ENCODE measurements around the gene CEP112.

The CEP112 gene

GRCh38 chr17:65670667-65671371 is 521.1 kb downstream of the CEP112 start:
- no peak for DNase-seq

- no peak for DNase-seq
Observed at GRCh38 chr17:65668211-65668610, 523.7 kb downstream of the CEP112 start.

DNA sequence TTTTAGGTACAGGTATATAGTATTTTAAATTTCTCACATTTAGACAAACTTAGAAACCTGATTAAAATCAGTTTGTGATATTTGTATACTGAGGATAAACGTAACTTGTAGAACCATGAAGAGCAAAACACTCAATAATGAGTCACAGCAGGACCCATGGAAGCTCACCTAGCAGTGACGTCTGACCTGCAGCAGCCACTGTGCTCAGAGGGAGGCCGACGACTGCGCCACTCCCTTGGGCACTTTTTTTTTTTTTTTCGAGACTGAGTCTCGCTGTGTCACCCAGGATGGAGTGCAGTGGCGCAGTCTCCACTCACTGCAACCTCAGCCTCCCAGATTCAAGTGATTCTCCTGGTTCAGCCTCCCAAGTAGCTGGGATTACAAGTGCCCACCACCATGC is 524.3 kb downstream of the CEP112 start:
- DNase-seq: no peak

- no peak for DNase-seq
Observed at GRCh38 chr17:65666876-65667321, 525.0 kb downstream of the CEP112 start.

DNA sequence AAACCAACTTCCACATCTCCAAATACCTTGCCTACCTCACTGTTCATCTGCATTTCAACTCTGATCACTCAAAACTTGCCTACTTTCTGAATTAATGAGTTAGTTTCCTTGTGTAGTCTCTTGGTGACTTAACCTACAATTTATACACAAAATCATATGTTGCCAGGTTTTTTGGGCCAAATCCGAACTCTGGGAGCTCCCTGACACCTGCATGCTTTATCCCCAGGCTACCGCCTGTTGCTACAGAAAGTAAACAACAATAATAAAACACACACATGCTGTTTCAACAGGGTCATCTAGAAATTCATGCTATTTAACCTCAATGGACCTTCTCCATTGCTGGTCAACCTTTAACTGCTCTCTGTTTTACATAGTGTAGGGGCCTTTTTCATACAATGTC is 526.0 kb downstream of the CEP112 start:
- no peak for DNase-seq

- no peak for DNase-seq
Observed at GRCh38 chr17:65664696-65665095, 527.2 kb downstream of the CEP112 start.

DNA sequence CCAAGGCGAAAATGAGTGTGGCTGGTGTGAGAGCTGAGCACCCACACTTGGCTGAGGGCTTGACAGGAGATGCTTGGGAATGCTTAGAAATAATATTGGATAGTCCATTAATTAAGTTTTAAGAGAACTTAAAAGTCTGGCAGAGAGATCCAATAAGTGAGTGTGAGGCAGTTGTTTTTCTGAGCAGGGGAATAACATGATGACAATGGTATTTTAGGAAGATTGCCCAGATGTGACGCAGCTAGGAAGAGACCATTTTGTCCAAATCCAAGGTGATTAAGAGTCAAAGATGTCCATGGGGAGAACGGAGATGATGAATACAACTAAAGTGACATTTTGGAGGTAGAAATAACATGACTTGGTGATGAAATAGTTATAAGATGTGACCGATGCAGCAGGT is 527.7 kb downstream of the CEP112 start:
- no peak for DNase-seq

- no peak for DNase-seq
Observed at GRCh38 chr17:65662196-65662595, 529.7 kb downstream of the CEP112 start.

DNA sequence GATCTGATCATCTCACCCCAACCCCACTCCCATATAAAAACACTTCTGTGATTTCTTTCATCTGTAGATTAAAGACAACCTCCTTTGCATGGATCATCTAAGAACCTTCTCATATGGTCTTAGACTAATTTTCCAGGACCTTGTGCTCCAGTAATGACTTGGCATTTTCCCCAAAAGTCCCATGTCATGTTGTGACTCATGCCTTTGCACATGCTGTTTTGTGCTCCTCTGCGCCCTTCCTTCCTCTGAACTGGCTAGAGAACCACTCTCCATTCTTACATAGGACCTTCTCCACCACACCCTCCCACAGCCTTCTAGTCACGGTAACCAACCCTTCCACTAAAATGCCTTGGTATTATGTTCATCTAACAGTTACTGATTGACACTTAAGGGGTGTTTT is 531.0 kb downstream of the CEP112 start:
- DNase-seq: no peak

DNA sequence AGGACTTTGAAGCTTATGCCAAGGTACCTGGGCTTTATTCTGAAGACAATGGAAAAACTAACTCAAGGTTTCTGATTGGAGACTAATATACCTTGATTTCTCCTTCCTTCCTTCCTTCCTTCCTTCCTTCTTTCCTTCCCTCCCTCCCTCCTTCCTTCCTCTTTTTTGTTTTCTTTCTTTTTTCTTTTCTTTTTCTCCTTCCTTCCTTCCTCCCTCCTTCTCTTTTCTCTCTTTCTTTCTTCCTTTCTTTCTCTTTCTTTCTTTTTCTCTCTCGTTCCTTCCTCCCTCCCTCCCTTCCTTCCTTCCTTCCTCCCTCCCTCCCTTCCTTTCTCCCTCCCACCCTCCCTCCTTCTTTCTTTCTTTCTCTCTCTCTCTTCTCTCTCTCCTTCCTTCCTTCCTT is 531.9 kb downstream of the CEP112 start:
- no peak for DNase-seq

DNA sequence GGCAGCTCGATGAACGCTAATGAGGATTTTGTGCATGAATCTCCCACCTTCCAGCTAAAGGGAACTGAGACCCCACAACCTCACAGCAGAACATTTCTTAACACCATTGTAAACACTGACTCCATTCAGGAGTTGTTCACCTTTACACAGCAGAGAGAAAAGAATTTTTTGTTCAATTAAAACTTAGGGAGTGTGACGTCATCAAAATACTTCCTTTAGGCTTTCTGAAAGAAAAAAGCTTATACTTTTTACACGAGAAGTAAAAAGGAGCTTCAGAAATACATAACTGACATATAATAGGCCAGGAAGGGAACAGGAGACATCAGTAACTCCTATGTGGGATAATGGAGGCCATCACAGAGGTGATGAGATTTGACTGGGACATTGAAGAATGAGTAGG is 532.4 kb downstream of the CEP112 start:
- no peak for DNase-seq

DNA sequence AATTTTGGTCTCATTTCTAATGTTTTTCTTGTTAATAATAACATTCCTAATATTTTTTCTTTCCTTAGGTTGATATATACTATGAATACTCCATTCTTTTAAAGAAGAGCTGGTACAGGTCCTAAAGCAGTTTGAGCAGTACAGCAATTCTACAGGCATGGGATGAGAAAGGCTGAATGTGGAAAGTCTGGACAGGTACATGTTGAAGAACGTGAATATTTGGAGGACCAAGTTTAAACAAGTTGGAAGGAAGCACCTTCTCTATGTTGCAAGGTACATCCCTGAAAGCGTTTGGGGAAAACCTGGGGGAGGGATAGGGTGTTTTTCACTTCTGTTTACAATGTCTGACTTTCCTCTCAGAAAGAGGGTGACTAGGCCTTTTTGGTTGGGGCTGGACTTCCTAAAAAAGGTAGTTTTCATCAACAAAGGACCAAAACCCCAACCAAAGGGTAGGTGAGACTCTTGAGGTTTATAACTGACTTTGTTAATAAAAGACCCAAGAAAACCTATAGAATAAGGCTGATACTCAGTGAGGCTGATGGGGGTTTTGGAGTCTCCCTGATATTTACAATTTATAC is 534.6 kb downstream of the CEP112 start:
- no peak for DNase-seq

GRCh38 chr17:65656390-65657250 is 535.3 kb downstream of the CEP112 start:
- DNase-seq: no peak

DNA sequence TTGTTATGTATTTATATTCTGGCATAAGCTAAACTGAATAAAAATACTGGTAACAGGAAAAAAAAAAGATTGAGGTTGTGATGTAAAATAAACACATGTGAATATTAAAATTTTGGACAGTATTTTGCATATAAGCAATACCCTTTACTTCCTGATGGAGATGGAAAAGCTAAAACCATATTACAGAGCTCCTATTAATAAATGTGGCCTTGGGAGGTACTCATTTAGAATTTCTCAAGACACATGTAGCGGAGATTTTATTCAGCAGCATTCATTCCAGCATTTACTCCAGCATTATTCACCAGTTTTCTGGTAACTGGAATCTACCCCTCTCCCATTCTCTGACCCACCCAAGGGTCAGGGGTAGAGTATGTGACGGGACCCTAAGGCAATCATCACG is 536.2 kb downstream of the CEP112 start:
- DNase-seq: no peak

DNA sequence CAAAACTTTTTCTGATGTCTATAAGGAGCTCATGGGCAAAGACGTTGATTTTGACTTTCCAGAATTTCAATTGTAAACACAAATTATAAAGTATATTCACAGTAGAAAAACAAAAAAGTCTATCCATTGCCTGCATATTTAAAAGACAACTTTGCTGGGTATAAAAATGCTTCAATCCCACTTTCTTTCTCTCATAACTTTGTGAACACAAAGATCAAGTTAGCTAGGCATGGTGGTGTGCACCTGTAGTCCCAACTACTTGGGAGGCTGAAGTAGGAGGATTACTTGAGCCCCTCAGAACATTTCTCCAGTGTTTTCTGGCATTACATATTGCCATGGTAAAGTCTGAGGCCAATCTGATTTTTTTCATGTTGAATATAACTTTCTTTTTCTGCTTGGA is 547.4 kb downstream of the CEP112 start:
- no peak for DNase-seq

- peak; percentile 94 for DNase-seq
Observed at GRCh38 chr17:65638221-65638975, 553.5 kb downstream of the CEP112 start.

- DNase-seq: peak; percentile 52
Observed at GRCh38 chr17:65637786-65638185, 554.1 kb downstream of the CEP112 start.

GRCh38 chr17:65634533-65634932 is 557.4 kb downstream of the CEP112 start:
- no peak for DNase-seq

DNA sequence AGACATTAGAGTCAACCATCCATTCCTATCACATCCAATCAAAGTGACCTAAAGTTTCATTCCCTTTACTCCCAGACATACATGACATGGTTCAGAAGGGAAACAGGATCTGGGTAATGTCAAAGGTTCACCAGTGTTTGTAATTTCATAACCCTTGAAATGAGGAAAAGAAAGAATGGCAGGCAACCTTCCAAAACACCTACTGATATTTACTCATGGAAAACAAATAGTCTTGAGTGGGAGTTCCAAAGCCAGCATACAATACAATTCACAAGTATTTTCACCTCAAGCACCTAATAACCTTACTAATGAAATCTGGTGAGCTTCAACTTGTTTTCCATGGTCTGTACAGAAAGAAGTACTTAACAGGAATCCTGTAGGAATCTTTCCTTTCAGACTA is 557.9 kb downstream of the CEP112 start:
- DNase-seq: no peak

- DNase-seq: peak; percentile 23
Observed at GRCh38 chr17:65633146-65633881, 558.6 kb downstream of the CEP112 start.

- DNase-seq: no peak
Observed at GRCh38 chr17:65630502-65630901, 561.4 kb downstream of the CEP112 start.

DNA sequence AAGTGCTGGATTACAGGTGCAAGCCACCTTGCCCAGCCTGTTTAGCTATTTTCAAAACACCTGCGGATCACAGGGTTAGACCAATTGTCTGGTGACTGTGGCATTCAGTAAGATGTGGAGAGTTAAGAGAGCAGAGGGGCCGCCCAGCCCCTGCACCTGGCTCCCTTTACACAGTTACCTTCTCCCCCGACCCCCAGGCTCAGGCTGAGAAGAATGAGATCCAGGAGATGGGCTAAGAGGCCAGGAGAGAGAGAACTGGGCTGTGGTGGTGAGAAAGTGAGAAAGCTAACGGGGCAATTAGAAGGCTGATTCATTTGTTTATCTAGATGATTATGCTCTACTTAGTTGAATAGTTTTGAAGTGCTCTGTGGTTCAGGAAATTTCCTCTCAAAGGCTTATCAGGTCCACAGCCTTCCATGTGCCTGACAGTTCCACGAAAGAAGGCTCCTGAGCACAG is 562.7 kb downstream of the CEP112 start:
- DNase-seq: peak; percentile 7

All from NCI-H2171 treated with DMSO at 0.1 percent for 48 hours (cell line).